Common myeloid progenitor, CD34-positive (primary cell): ENCODE measurements around the gene SPINDOC.

Experiments
- CTCF ChIA-PET: fragments of 350-600 bp; sonication (Branson Sonifier 250); formaldehyde crosslinking; loops from one replicate; lab custom pipeline; 2021; ENCODE audit warnings: antibody characterized with exemption; lab: Charles Lee
- POLR2A ChIA-PET: fragments of 350-600 bp; sonication (Branson Sonifier 250); formaldehyde crosslinking; loops from one replicate; lab custom pipeline; 2021; ENCODE audit warnings: antibody characterized with exemption; lab: Charles Lee
- DNase-seq, 3 donors: peaks; one replicate each; pipeline versions ENCODE4 v3.0.0 to v3.0.0-alpha.2; 2013
- H3K27ac ChIP-seq, 2 experiments: 1 replicate in 1 of 2; 2 replicates in 1 of 2; pipeline ENCODE4 v1.7.0; 2013; ENCODE audit warnings: inconsistent platforms in 2 of 2, low read length in 2 of 2, mild to moderate bottlenecking in 2 of 2, low read depth in 1 of 2, moderate library complexity in 1 of 2; ENCODE audit not compliant: severe bottlenecking in 2 of 2, insufficient read depth in 1 of 2, poor library complexity in 1 of 2
- H3K27me3 ChIP-seq, 5 experiments: replicated peaks in 2 of 5; 1 replicate in 3 of 5; 2 replicates in 2 of 5; pipeline versions ENCODE4 v1.6.1 to v1.7.0; 2013; ENCODE audit warnings: low read length in 4 of 5, mild to moderate bottlenecking in 2 of 5, moderate library complexity in 2 of 5, inconsistent platforms in 1 of 5; ENCODE audit not compliant: insufficient read depth in 5 of 5, control insufficient read depth in 4 of 5
- H3K36me3 ChIP-seq, 4 experiments: 1 replicate in 2 of 4; 2 replicates in 2 of 4; pipeline versions ENCODE4 v1.6.1 to v1.7.0; 2013; ENCODE audit warnings: low read length in 3 of 4, control low read depth in 1 of 4, mild to moderate bottlenecking in 1 of 4; ENCODE audit not compliant: control insufficient read depth in 4 of 4, insufficient read depth in 4 of 4
- H3K4me1 ChIP-seq, 4 experiments: 1 replicate in 3 of 4; 2 replicates in 1 of 4; pipeline versions ENCODE4 v1.6.1 to v1.7.1; 2013; ENCODE audit warnings: low read length in 3 of 4, mild to moderate bottlenecking in 3 of 4, control low read depth in 1 of 4, inconsistent platforms in 1 of 4, moderate library complexity in 1 of 4; ENCODE audit not compliant: control insufficient read depth in 4 of 4, insufficient read depth in 4 of 4; ENCODE audit errors: control extremely low read depth in 1 of 4
- H3K4me3 ChIP-seq, 7 experiments: 1 replicate in 4 of 7; 2 replicates in 3 of 7; pipeline versions ENCODE4 v1.5.1 to v1.7.0; 2013; ENCODE audit warnings: mild to moderate bottlenecking in 7 of 7, low read length in 6 of 7, moderate library complexity in 6 of 7, inconsistent platforms in 2 of 7, low read depth in 2 of 7, control low read depth in 1 of 7; ENCODE audit not compliant: insufficient read depth in 4 of 7, control insufficient read depth in 1 of 7; ENCODE audit errors: extremely low read depth in 1 of 7
- H3K9me3 ChIP-seq, 5 experiments: 1 replicate in 4 of 5; 2 replicates in 1 of 5; pipeline versions ENCODE4 v1.6.1 to v1.7.1; 2013; ENCODE audit warnings: low read length in 4 of 5, mild to moderate bottlenecking in 2 of 5, inconsistent platforms in 1 of 5, low read depth in 1 of 5, moderate library complexity in 1 of 5; ENCODE audit not compliant: control insufficient read depth in 4 of 5, insufficient read depth in 2 of 5; ENCODE audit errors: control extremely low read depth in 1 of 5
- WGBS: methylation state at CpG from one replicate; pipeline ENCODE4 v1.1.5; 2013; ENCODE audit not compliant: insufficient coverage; 5-methylcytosine and 5-hydroxymethylcytosine counted together

The SPINDOC gene

DNA sequence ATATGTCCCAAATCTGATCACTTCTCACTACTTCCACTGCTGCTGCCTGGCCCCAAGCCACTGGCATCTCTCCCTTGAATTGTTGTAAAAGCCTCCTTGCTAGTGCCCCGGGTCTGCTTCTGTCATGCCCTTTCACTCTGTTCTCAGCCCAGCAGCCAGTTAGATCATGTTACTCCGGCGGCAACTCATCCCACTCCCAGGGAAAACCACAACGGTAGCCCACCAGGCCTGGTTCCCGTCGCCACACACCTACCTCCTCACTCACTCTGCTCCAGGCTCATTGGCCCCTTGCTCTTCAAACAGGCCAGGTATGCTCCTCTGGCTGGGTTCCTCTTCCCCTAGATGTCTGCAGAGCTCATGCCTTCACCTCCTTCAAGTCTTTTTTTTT lies 21.9 kb downstream of the SPINDOC start:
- no peak overlapping the region for H3K27ac ChIP-seq
- ChIA-PET POLR2A (interaction anchor here (0.7 kb wide), 1 partner anchor 10 kb away, joined by 3 read pairs; no protein-coding TSS in a partner anchor), CTCF (interaction anchor here (0.6 to 12.9 kb wide), 11 partner anchors 27 to 112 kb away, joined by 4 to 176 read pairs (median 8); partner anchors contain the start of gene RCOR2)
- H3K27me3 ChIP-seq: no peaks in the 10 kb centered on the region
- H3K4me1 ChIP-seq: peaks cover 7 to 23% (median 19%) of the 10 kb centered on the region in 4 experiments
- WGBS: 89% methylated on average over 6 of the region's 6 CpGs
- no peak for DNase-seq
- H3K9me3 ChIP-seq: no peaks in the 10 kb centered on the region
- no peak overlapping the region for H3K4me3 ChIP-seq
- H3K36me3 ChIP-seq: no peaks in the 10 kb centered on the region

DNA sequence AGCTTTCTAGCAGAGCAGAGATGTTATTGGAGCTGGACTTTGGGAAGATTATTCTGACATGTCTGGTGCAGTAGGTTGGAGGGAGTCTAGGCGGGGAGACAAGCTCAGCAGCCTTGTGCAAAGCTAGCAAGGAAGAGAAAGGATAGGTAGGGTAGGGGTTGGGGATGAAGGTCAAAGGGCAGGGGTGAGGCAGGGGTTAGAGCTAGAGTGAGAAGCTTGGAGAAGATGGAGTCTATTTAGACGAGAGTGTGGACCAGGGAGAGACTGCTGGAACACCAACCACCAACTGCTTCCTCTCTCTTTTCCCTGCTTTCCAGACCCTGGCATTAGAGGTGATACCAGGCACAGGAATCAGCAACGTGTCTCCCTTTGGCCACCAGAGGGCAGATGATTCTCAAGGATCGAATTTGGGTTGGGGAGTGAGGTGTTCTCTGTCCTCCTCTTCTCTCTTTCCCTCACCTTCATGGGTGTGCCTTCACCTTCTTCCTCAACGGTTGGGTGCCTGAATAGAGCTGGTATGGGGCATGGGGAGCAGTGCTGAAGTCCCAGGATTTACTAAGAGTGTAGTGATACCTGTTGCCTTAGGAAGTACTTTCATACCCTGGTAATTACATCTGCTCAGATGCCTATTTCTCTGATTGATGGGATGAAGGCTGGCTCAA lies 23.9 kb downstream of the SPINDOC start:
- no peaks in the 10 kb centered on the region for H3K9me3 ChIP-seq
- H3K36me3 ChIP-seq: peaks cover 0 to 10% (median 3%) of the 10 kb centered on the region in 4 experiments
- ChIA-PET POLR2A (no interaction called here), CTCF (interaction anchor here (0.7 to 12.9 kb wide), 44 partner anchors 8 to 983 kb away, joined by 3 to 176 read pairs (median 5); partner anchors contain the start of genes ATL3 and RCOR2)
- WGBS: no CpG with 5 or more reads among the region's 5 CpGs
- DNase-seq: peak; percentile 67 to 78 (median 69)
- H3K27ac ChIP-seq: no peak overlapping the region
- no peaks in the 10 kb centered on the region for H3K27me3 ChIP-seq
- peak overlapping the region in 1 of 7 experiments; percentile 96 for H3K4me3 ChIP-seq
- H3K4me1 ChIP-seq: peaks cover 23 to 42% (median 36%) of the 10 kb centered on the region in 4 experiments

DNA sequence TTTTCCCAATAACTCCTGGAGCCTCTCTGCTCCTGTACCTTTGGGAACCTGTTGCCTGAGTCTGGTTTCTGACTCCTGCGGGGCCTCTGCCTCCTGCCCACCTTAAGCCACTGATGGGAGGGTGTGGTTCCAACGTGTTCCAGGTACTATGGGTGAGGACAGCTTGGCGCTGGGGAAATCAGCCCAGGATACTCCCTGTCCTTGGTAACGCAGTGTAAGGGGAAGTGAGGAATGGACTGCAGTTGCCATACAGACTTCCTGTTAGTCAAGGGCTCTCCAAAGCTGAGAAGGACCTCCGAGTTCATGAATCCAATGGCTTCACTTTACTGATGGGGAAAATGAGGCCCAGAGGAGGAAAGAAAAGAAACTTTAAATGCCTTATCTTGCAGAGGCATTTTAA lies 24.5 kb downstream of the SPINDOC start:
- H3K27ac ChIP-seq: peak overlapping the region in 1 of 2 experiments; percentile 91
- CTCF ChIA-PET: interaction anchor here (0.6 to 12.9 kb wide), 28 partner anchors 10 to 313 kb away, joined by 3 to 176 read pairs (median 10); partner anchors contain the start of genes ATL3 and RCOR2
- peaks cover 23 to 44% (median 35%) of the 10 kb centered on the region in 4 experiments for H3K4me1 ChIP-seq
- POLR2A ChIA-PET: interaction anchor here (1.1 kb wide), 1 partner anchor 108 kb away, joined by 3 read pairs; no protein-coding TSS in a partner anchor
- no peak for DNase-seq
- no peaks in the 10 kb centered on the region for H3K9me3 ChIP-seq
- 26% methylated on average over 4 of the region's 5 CpGs for WGBS
- H3K4me3 ChIP-seq: peak overlapping the region in 3 of 7 experiments; percentile 53 to 96 (median 58)
- no peaks in the 10 kb centered on the region for H3K27me3 ChIP-seq
- peaks cover 0 to 12% (median 3%) of the 10 kb centered on the region in 4 experiments for H3K36me3 ChIP-seq

DNA sequence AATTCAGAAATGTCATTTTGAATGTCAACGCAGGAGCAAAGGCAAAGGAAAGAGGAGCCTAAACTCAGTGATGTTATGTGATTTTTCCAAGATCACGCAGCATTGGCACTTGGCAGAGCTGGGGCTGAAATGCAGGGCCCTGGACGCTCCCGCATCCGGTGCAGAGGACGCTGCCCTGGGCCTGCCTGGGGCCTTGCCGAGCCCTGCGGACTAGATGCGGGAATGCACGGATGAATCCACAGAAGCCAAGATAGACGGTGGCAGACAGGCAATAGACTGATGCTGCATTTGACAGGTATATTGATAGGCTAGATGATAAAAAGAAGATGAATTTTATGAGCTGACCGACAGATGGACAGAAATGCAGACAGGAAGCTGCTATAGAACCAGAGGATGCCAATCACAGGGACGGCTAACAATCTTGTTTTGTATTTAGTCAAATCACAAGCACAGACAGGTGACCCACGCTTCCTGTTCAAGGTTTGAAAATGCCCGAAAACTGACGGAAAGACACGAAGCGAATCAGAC lies 25.0 kb downstream of the SPINDOC start:
- DNase-seq: no peak
- POLR2A ChIA-PET: interaction anchor here (0.6 to 1.2 kb wide), 6 partner anchors 34 to 997 kb away, joined by 3 read pairs; partner anchors contain the start of gene COX8A
- Histone ChIP-seq H3K27ac (peak overlapping the region in 1 of 2 experiments; percentile 91), H3K4me1 (peaks cover 23 to 48% (median 37%) of the 10 kb centered on the region in 4 experiments), H3K9me3 (no peaks in the 10 kb centered on the region), H3K27me3 (no peaks in the 10 kb centered on the region), H3K4me3 (peak overlapping the region in 6 of 7 experiments; percentile 24 to 96 (median 68)), H3K36me3 (peaks cover 0 to 16% (median 4%) of the 10 kb centered on the region in 4 experiments)
- CTCF ChIA-PET: interaction anchor here (0.6 to 12.9 kb wide), 28 partner anchors 10 to 312 kb away, joined by 3 to 176 read pairs (median 8); partner anchors contain the start of gene RCOR2
- 30% methylated on average over 18 of the region's 18 CpGs for WGBS

DNA sequence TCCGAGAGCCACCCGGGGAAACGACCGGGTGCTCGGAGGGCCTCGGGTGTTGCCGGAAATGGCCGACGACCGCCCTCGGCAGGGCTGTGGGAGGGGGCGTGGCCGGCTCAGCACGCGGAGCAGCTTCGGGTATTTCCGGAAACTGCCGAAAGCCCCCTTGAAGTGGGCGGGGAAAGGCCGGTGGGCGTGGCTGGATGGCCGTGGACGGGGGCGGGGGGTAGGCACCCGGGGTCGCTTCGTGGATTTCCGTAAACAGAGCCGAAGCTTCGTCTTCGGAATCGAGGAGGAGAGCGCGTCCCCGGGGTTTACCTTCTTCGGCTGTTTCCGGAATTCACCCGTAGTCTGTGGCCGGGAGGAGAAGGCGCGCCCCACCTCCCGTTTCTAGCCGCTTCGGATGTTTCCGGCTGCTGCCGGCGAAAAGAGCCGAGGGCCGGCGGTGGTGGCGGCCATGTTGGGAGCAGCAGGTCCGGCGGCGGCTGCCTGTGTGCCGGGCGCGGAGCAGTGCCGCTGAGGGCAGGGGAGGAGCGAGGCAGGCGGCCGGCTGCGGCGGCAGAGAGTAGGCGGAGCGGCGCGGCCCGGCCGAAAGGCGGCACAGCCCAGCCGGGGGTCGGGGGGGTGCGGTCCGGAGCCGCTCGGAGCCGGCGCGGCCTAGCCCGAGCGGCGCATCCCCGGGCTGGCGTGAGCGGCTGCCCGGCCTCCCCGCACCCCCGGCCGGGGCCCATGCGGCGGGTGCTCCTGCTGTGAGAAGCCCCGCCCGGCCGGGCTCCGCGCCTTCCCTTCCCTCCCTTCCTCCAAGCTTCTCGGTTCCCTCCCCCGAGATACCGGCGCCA lies 25.6 kb downstream of the SPINDOC start, which contains the start of gene MARK2:
MARK2 (plus strand) TSS at position 433 of the 830 bp plus-strand sequence; CDS start at position 830, 397 bp downstream.
- Histone ChIP-seq H3K27ac (peak within 1 kb of the TSS; percentile 83 to 91), H3K27me3 (no peaks in the 10 kb centered on the region), H3K4me1 (peaks cover 23 to 52% (median 40%) of the 10 kb centered on the region in 4 experiments), H3K36me3 (peaks cover 0 to 18% (median 6%) of the 10 kb centered on the region in 4 experiments), H3K4me3 (peak within 1 kb of the TSS; percentile 68 to 96 (median 90)), H3K9me3 (no peaks in the 10 kb centered on the region)
- 0% methylated on average over 74 of the region's 100 CpGs for WGBS
- POLR2A ChIA-PET: interaction anchor here (0.6 to 1.2 kb wide), 7 partner anchors 32 to 998 kb away, joined by 3 read pairs; partner anchors contain the start of gene COX8A
- peak; percentile 97 to 99 (median 99) for DNase-seq
- CTCF ChIA-PET: interaction anchor here (0.7 to 12.9 kb wide), 21 partner anchors 9 to 312 kb away, joined by 3 to 176 read pairs (median 7); partner anchors contain the start of gene RCOR2
